Posterior cingulate gyrus (tissue), 11 donors: ENCODE measurements around the gene A4GNT.
"Not testable (repeated sequence)": the region's sequence is repeated elsewhere in the genome, so short reads cannot be mapped to it uniquely, and the experiment has no call there.

ENCODE experiments used
- DNase-seq, 10 donors: peaks; one replicate each; pipeline versions ENCODE4 v3.0.0 to v3.0.0-alpha.2; 2020 to 2021; ENCODE audit warnings: mixed read lengths in 3 of 10
- intact Hi-C: fragments of 100-400 bp; cut with DNase I; formaldehyde crosslinking; loops from one replicate; pipeline ENCODE4 v1.15.1; 2023

The A4GNT gene

GRCh38 chr3:138119423-138119766 lies 12.8 kb downstream of the A4GNT start:
- intact Hi-C loops: loop anchor here (2.0 kb wide), 1 partner anchor 51 kb away; no protein-coding TSS in a partner anchor
- DNase-seq: no peak

GRCh38 chr3:138118612-138119422 lies 13.4 kb downstream of the A4GNT start:
- intact Hi-C loops: loop anchor here (2.0 kb wide), 1 partner anchor 50 kb away; no protein-coding TSS in a partner anchor
- peak in 9 of 10 donors; percentile 39 to 95 (median 71) for DNase-seq

- intact Hi-C loops: no loop called here
- DNase-seq: peak; percentile 27 to 91 (median 42)
These were observed 16.9 kb downstream of the A4GNT start, which contains the start of gene DZIP1L for GRCh38 chr3:138114988-138115971. TSS of gene DZIP1L (minus strand) at chr3:138115608. CDS start at chr3:138103971, 11,637 bp downstream.

DNA sequence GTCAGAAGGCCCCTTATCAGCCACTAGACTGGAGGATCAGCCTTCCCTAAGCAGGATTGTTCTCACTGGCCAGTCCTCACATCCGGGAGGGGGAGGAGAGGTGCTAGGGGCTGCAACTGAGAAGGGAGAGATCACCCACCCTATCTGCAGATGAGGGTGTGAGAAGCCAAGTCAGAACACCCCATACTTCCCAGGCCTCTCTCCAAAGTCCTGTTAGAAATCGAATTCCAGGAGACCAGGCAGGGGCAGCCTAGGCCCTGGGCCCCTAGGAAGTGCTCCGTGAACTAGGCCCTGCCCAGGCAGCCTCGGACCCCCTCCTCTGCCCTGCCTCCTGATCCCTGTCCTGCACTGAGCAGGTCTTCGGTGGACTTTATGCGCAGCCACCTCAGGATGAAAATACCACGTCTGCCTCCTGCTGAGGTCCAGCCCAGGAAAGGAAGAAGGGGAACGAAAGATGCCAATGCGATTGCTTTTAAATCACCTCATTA lies 17.7 kb downstream of the A4GNT start:
- DNase-seq: no peak
- intact Hi-C loops: no loop called here

DNA sequence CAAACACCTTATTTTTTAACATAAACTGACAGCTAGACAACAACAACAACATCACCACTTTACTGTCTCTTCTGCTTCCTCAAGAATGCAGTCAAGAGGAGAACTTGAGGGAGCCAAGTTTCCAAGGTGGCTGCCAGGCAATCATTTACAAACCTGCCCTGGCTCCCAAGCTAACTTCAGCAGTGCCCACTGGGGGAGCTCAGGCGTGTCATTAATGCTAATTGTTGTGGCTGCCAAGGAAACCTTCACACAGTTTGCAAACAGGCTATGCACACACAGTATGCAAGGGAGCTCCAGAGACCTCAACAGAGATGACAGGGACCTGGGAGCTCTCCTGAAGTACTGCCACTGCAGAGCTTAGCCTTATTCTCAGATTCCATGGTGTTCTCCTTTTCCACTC lies 18.9 kb downstream of the A4GNT start:
- intact Hi-C loops: no loop called here
- no peak for DNase-seq

DNA sequence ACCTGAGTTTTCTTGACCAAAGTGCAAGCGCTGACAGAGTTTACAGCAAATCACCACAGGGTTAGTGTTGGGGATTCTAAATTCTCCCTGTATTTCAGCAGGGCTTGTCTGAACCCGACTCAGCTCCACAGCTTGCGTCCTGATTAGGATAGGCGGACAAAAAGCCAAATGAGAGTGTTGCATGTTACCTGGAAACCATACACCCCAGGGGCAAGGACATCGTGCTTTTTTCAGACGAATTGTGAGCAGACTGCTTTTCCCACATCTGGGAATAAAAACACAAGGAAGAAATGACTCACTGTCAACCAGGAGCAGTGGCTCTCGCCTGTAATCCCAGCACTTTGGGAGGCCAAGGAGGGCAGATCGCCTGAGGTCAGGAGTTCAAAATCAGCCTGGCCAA lies 19.8 kb downstream of the A4GNT start:
- DNase-seq: no peak
- intact Hi-C loops: no loop called here

DNA sequence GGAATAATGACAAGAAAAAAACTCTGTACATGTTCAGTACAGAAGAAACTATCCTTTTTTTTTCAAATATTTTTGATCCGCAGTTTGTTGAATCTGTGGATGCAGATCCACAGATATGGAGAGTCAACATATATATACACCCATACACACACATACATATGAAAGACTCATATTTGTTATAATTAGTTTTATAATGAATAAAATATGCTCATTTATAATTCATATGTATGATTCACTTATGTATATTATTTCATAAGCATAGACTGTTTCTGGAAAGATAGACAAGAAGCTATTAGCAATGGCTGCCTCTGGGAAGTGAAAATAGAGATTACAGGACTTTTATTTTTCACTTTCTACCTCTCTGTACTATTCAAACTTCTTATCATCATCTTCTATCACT lies 26.6 kb downstream of the A4GNT start:
- DNase-seq: no peak
- intact Hi-C loops: no loop called here

- intact Hi-C loops: no loop called here
- DNase-seq: no peak
These were observed 28.7 kb downstream of the A4GNT start for GRCh38 chr3:138103466-138103865.

DNA sequence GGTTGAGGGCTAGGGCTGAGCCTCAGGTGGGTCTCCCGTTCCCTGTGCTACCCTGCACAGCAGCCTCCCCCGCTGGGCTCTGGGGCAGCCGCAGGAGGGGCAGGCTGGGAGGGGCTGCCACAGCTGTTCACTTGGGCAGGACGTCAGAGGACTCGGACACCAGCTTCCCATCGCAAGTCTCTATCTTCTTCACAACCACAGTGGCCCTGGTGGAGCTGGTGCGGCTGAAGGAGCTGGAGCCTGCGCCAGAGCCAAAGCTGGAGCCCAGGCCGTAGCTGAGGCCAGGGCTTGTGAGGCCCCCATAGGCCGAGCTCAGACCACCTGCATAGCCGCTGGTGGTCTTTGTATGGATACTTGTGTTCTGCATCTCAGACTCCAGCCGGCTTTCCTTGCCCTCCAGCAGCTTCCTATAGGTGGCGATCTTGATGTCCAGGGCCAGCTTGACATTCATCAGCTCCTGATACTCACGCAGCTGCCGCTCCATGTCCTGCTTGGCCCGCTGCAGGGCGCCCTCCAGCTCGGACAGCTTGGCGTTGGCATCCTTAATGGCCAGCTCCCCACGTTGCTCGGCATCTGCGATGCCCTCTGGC lies 30.7 kb downstream of the A4GNT start:
- intact Hi-C loops, DNase-seq: not testable (repeated sequence)

GRCh38 chr3:138099417-138099816 lies 32.8 kb downstream of the A4GNT start:
- DNase-seq: no peak

GRCh38 chr3:138097192-138098172 lies 34.7 kb downstream of the A4GNT start:
- no peak for DNase-seq
- intact Hi-C loops: no loop called here

More at GRCh38 chr3:138099417-138099816, 32.8 kb downstream of the A4GNT start:
- intact Hi-C loops: no loop called here

- intact Hi-C loops: no loop called here
- DNase-seq: no peak
These were observed 38.5 kb downstream of the A4GNT start for GRCh38 chr3:138093721-138094120.

GRCh38 chr3:138092023-138092422 lies 40.2 kb downstream of the A4GNT start:
- no peak for DNase-seq
- intact Hi-C loops: no loop called here

DNA sequence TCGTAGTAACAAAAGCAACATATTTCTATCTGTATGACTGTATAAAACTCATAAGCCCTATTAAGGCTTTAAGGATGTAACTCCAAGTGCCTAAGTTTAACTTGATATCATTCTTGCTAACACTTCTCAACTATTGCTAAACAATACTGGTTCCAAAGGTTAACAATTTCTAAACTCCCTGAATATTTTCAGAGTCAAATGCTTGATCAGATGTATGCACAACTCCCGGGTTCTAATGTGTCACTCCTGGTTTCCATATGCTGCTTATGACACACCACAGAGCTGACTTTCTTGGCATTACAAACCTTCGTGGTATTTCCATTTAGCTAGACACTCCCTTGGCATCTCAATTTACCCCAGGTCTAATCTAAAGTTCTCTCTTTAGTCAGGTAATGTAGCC lies 43.1 kb downstream of the A4GNT start:
- no peak for DNase-seq
- intact Hi-C loops: no loop called here

GRCh38 chr3:138085745-138086144 lies 46.4 kb downstream of the A4GNT start:
- DNase-seq, intact Hi-C loops: not testable (repeated sequence)

DNA sequence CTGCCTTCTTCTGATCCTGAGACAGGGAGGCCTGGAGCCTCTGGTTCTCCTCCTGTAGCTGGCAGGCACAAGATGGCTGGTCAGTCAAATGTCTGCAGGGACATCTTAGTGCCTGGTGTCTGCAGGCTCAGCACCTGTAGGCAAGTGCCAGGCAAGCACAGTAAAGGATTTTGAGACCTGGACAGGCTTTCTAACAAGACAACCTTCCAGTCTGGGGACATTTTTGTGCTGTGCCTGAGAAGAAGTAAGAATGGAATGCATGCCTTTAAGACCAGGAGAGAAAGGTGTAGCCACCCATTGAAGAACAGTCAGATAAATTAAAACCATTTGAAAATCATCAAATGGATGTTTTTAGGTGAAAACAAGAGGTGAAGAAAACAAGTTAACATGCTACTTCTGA lies 48.0 kb downstream of the A4GNT start:
- intact Hi-C loops: no loop called here
- no peak for DNase-seq

GRCh38 chr3:138082992-138083386 lies 49.2 kb downstream of the A4GNT start:
- intact Hi-C loops: no loop called here
- no peak for DNase-seq

DNA sequence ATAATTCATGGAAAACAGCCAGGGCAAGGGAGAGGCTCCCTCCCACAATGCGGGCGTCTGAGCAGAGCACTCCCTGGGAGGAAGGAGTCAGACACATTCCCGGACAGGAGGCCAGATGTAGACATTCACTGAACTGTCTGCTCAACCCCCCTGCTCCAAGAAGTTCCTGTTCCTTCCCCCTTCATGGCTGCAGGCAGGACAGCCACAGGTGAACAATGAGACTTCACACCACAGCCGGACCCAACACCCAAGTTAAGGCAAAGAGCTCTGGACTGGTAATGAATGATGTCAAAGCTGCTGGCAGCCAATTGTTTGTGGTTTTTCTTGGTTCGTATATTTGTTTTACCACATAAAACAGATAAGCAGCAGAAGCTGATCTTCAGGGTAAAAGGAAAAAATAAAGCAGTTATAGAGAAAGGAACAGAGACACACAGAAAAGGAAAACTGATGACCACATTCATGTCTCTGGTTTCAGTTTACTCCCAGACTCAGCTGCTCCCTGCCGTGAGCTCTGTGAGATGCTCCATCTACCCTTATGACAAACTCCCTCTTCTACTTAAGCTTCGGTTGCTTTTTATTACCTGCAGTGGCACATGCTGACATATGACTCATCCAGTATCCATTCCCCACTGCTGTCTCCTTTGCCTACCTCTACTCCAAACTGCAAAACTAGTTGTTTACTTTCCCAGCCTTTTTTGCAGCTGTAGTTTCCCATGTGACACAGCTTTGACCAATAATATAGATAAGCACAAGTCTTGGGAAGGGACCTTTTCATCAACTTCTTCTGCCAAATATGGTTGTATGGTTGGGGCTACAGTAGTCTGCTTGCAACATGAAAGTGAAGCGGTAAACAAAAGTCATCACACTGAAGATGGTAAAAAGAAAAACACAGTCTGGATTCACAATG lies 49.9 kb downstream of the A4GNT start:
- DNase-seq: no peak
- intact Hi-C loops: no loop called here
